NCI-H187 (cell line): ENCODE measurements around the gene YPEL3.

Experiments
- DNase-seq, 2 experiments: peaks; one replicate each; lab custom pipeline; 2025; lab: John Stamatoyannopoulos, UW

Gene YPEL3

DNA sequence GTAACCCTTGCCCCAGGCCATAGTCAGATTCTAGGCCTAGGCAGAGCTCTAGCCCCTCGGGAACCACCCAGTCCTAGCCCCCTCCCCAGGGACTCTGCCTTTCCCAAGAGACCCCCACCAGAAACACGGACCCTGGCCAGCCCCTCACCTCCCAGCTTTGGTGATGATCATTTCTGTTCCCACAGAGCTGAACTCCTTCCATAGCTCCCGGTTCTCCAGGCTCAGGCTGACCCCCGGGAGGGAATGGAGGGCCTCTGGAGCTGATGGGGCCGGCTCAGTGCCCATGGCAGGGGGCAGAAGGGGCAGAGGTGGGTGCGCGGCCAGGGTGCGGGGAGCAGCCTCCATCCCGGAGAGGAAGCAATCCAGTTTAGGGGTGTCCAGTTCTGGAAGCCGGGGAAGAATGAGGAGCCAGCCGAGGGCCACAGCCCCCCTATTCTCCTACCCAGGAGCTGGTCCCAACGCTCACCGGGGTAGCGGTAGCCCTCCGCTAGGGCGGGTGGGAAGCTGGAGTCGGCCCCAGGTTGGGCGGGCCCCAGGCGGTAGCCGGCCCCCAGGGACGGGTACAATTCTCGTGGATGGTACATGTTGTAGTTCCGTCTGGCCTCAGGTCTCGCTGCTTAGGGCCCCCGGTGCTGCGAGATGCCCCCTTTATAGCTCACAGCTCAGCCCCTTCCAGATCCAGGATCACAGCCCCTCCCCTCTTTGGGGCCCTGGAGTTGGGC, 5.2 kb downstream of the YPEL3 start:
- no peak for DNase-seq

DNA sequence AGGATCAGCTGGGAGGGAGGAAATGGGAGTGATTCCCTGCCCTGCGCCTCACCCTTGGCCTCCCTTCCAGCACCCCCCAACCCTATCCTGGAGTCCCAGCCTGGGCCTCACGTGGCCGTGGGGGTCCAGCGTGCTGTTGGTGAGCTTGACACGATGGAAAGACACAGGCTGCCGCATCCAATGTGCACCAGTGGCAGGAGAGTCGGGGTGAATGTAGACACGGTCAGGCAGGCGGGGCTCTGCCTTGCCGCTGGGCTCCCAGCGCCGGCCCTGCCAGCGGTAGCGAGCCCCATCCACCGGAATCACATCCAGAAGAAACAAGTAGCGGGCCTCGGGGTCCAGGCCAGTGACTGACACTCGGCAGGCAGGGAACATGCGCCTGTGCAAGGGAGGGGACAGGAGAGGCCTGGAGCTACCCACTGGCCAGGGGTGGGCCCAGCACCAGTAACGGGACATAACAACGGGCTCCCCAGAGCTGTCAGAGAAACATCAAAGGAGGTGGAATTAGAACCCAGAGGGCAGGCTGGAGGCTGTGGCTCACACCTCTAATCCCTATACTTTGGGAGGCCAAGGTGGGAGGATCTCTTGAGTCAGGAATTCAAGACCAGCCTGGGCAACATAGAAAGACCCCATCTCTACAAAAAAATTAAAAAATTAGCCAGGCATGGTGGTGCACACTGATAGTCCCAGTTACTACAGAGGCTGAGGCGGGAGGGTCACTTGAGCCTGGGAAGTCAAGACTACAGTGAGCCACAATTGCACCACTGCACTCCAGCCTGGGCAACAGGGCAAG, 7.0 kb downstream of the YPEL3 start:
- DNase-seq = no peak

GRCh38 chr16:30088237-30088831, 7.7 kb downstream of the YPEL3 start:
- no peak for DNase-seq

- no peak for DNase-seq
Measured at GRCh38 chr16:30087181-30087898, 8.7 kb downstream of the YPEL3 start.

DNA sequence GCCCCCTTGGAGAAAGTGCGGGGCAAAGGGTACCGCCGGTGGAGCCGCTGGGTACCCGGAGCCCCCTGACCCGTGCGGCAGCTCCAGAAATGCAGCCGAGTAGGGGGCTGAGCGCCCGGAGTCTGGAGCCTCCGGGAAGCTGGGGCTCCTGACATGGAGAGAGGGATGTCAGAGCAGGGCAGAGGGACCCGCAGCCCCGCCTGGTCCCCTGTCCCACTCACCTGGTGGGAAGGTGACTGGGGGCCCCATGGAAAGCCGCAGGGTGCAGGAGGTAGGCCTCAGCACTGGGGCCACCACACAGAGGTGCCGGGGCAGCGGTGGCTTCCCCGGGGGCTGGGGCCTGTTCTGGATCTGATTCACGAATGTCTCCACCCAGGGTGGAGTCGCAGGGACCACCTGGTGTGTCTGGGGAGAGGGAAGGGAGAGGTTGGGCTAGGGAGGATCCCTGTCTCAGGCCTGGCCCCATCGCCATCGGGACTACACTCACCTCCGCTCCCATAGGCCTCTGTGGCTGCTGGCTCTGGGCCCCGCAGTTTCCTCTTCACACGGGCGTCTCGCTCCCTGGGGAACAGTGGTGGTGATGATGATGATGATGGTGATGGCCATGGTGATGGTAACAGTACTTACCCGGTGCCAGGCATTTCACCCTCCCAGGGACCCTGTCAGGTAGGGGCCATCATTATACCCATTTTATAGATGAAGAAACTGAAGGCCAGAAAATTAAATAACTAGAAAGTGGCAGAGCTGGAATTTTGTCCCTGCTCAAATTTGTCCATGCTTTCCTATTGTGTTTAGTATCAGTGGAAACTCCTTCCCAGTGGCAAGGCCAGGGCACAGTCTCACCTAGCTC, 9.5 kb downstream of the YPEL3 start:
- no peak for DNase-seq

- DNase-seq = no peak
Measured at GRCh38 chr16:30085820-30086219, 10.2 kb downstream of the YPEL3 start.

DNA sequence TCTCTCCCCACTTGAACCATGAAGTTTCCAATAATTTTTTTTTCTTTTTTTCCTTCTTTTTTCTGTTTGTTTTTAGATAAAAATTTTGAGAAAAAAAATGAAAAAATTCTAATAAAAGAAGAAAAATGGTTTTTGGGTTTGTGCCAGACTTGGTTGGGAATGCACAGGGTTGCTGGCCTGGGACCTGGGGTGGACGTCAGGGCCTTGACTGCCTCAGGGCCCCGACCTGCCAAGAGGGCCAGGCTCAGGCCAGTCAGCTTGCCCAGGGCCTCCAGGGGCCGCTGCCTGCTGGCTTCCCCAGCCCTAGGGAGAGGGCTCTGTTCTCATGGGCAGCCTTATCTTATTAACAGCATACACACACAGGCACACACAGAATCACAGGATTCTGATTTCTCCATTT, 10.8 kb downstream of the YPEL3 start:
- DNase-seq = no peak

- no peak for DNase-seq
Measured at GRCh38 chr16:30084816-30085159, 11.2 kb downstream of the YPEL3 start.

- no peak for DNase-seq
Measured at GRCh38 chr16:30084096-30084815, 11.8 kb downstream of the YPEL3 start.

DNA sequence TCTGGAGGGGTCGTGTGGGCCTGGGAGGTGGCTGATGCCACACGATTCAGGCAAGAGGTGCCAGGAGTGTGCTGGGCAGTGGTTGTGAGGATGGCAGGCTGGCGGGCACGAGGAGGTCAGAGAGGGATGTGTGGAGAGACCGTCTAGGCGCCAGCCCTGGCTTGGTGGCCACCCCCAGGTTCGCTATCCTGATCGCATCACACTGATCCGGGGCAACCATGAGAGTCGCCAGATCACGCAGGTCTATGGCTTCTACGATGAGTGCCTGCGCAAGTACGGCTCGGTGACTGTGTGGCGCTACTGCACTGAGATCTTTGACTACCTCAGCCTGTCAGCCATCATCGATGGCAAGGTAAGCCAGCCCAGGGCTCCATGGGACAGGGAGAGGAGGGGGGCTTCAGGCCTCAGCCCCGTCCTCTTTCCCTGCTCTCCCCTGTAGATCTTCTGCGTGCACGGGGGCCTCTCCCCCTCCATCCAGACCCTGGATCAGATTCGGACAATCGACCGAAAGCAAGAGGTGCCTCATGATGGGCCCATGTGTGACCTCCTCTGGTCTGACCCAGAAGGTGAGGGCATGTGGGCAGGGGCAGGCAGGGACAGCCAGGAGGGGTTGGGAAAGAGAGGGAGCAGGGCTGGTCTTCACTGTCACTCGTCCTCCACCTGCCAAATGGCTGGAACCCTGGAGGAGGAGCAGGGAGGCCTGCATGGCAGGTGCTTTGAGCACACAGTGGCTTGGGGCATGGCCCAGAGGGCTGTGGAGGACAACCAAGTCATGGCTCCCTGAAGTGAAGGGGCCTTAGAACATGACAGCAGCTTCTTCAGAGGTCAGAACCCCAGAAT, 12.6 kb downstream of the YPEL3 start:
- DNase-seq = no peak

DNA sequence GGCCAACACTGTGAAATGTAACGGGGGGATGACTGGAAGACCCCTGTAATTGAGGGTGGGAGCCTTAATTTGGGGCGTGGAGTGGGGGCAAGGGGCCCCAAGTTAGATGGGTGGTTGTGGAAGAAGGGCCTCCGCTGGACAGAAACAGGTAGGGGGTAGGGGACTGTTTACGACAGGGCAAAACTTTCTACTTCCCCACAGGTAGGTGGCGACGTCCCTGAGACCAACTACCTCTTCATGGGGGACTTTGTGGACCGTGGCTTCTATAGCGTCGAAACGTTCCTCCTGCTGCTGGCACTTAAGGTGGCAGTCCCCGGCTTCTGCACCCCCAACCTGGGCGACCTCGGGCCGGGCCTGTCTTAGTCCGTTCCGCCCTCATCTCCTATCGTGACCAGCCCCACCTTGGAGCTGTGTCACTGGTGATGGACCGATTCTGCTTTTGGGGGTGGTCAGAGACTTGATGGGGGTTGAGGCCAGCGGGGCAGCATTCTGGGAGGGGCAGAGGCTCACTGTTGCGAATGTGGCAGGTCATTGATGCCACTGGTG, 13.4 kb downstream of the YPEL3 start:
- DNase-seq = no peak

DNA sequence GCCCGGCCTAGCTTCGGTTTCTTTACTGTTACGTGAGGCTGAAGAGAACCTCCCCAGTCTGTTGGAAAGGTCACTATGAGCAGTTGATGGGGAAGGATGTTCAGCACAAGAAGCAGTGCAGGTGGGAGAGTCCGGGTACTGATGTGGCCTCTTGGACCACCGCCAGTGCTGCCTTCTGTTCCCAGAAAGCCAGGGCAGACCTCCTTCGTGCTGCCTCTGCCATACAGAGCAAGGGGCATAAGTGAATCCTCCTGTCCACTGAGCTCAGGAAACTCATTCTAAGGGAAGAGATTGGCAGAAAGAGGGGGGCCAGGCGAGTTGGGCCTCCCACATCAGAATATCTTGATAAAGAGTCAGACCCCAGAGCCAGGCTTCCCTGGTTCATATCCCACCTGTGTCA, 16.5 kb downstream of the YPEL3 start:
- no peak for DNase-seq

- no peak for DNase-seq
Measured at GRCh38 chr16:30078744-30079143, 17.3 kb downstream of the YPEL3 start.

- DNase-seq = no peak
Measured at GRCh38 chr16:30077656-30078055, 18.4 kb downstream of the YPEL3 start.

- DNase-seq = no peak
Measured at GRCh38 chr16:30076276-30076791, 19.7 kb downstream of the YPEL3 start.

DNA sequence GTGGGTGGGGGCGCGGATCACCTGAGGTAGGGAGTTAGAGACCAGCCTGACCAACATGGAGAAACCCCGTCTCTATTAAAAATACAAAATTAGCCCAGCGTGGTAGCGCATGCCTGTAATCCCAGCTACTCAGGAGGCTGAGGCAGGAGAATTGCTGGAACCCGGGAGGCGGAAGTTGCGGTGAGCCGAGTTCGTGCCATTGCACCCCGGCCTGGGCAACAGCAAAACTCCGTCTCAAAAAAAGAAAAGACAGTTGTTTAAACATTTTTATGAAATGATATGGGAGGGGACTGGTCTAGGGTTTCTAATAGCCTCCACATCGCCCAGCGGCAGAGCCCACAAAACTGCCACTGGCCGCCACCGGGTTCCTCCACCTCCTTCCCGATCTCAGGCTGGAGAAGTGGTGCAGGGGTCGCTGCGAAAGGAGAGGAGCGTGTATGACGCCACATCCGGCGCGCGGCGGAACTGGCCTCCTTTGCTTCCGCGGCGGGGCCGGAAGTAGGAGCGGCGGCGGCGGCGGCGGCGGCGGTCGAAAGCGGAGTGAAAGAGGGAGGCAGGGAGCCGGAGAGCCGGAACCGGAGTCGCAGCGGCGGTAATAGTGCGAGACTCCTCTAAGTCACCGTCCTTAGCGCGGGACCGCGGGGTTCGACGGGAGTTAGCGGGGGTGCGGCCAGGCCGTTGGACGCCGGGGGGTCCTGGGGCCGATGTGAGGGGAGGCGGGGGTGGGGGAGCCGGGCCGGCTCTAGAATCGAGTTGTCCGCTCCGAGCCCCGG, 20.3 kb downstream of the YPEL3 start, which contains the start of gene PPP4C:
Gene PPP4C, plus strand, starts transcription at position 492 of the 773 bp plus-strand sequence. CDS start 384 bp downstream, outside the sequence.
- DNase-seq = peak; percentile 20 to 26

GRCh38 chr16:30070490-30070889, 25.5 kb downstream of the YPEL3 start:
- DNase-seq = no peak

- no peak for DNase-seq
Measured at GRCh38 chr16:30069611-30070462, 26.2 kb downstream of the YPEL3 start.
